ENCODE results near the gene IL15RA.

- TF ChIP-seq CTCF (conservative IDR thresholded peaks at IDR 0.05 in 1 of 2, IDR thresholded peaks at IDR 0.05 in 1 of 2; ENCODE audit: extremely low read depth in 1 of 2, insufficient read depth in 1 of 2, low read depth in 1 of 2, low read length in 2 of 2) = no peak
- TF ChIP-seq EZH2 (IDR thresholded peaks at IDR 0.05; ENCODE audit: borderline replicate concordance, low read length) = no peak
Observed at GRCh38 chr10:5985029-5985428, 7.7 kb upstream of the IL15RA start.

Data from mammary epithelial cell (primary cell).